HG02973 (cell line): ENCODE results near the gene LCP2.

Source experiments
- ATAC-seq: cut with Tn5 transposase; IDR thresholded peaks from one replicate; pipeline ENCODE4 v1.9.1; 2021; ENCODE audit warnings: moderate library complexity; ENCODE audit not compliant: unreplicated experiment

LCP2 gene

DNA sequence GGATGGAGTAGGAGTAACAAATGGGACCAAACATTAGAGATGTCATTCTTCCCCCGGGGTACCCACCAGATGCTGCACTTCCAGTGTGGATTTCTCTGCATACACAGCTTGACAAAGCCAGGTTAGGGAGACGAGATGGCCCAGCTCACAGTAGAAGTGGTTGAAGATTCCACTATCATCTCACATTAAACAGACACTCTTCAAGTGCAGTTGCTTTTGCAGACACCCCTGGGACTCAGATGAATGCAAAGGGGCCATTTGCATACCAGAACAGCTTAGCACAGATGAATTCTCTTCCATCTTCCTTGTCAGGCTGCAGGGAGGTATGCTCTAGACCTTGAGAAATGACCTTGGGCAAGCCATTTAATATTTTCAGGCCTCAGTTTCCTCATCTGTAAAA is 77.4 kb downstream of the LCP2 start:
- no peak for ATAC-seq

DNA sequence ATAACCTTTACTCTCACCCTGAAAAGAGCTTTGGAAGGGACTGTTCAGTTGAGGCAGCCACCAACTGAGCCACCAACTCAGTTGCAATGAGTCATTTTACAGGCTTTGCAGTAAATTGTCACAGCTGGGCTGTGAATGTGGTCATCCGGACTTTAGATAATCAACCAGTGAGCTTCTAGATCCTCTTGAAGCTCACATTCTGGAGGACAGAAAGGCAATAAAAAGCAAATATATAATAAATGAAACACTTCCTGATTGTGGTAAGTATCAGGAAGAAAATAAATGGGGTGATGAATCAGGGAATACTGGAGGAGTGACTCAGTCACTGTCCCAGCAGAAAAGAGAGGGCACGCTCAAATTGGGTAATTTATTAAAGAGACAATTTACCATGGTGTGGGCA is 78.0 kb downstream of the LCP2 start:
- no peak for ATAC-seq

DNA sequence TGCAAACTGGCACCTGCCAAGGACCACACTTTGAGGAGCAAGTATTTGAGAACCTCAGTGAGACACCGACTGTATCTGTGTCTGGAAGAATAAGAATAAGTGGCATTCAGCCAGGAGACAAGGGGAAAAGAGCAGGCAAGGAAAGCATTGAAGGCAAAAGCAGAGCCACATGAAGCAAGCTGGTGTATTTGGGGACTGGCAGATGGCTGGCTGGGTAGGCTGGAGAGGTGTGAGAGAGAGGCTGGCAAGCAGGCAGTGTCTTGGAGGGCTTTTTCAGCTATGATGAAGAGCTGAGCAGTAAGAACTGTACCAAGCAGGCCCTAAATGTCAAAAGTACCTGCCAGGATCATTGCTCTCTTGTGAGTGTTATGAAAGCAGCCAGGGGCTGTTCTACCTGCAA is 78.9 kb downstream of the LCP2 start:
- no peak for ATAC-seq

- no peak for ATAC-seq
Observed at GRCh38 chr5:170217831-170218230, 79.7 kb downstream of the LCP2 start.

- no peak for ATAC-seq
Observed at GRCh38 chr5:170216257-170216864, 81.2 kb downstream of the LCP2 start.

- ATAC-seq, result no peak
Observed at GRCh38 chr5:170211575-170212334, 85.8 kb downstream of the LCP2 start.

GRCh38 chr5:170206958-170207357 is 90.6 kb downstream of the LCP2 start:
- no peak for ATAC-seq

DNA sequence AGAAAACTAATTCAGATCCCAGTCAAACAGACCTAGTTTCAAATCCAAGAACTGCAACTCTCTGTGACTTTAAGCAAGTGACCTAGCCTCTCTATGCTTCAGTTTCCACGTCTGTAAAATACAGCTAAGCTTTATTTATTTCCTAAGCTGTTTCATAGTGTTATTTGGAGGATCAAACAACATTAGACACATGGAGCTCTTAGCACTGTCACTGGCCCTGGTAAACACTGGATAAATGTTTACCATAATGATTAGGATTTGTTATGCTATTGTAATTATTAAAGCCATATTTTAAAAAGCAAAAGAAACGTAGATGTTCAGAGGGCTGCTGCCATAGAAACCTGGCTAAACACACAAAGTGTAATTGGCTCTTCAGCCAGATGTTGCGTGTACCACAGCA is 91.4 kb downstream of the LCP2 start:
- ATAC-seq, result no peak

DNA sequence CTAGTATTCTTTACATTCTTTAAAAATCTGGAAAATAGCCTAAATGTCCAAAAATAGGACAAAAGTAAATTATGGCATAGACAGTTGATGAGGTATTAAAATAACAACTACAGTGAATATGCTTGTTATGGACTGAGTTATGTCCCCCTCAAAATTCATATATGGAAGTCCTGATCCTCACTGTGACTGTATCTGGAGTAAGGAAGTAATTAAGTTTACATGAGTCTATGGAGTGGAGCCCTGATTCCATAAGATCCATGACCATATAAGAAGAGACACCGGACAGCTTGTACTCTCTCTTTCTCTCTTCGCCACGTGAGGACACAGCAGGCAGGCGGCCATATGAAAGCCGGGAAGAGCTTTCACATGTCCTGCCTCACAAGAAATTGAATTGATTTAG is 93.4 kb downstream of the LCP2 start:
- no peak for ATAC-seq

- ATAC-seq, result no peak
Observed at GRCh38 chr5:170202117-170202516, 95.5 kb downstream of the LCP2 start.

DNA sequence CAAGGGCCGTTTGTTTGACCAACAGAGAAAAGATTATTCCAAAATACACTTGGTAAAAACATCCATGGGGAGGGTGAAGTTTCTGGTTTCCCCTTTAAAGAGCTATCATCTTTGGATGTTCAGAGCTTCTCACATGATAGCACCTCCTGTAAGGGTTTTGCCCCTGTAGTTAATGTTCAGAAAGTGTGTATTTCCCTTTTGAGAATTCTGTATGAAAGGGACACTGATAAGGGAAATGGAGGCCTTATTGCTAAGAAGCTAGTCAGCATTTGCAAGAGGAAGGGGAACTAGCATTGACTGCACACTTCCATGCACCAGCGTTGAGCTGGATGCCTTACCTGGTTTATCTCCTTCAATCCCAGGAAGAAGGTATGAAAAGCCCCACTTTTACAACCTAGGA is 96.3 kb downstream of the LCP2 start:
- ATAC-seq, result no peak

DNA sequence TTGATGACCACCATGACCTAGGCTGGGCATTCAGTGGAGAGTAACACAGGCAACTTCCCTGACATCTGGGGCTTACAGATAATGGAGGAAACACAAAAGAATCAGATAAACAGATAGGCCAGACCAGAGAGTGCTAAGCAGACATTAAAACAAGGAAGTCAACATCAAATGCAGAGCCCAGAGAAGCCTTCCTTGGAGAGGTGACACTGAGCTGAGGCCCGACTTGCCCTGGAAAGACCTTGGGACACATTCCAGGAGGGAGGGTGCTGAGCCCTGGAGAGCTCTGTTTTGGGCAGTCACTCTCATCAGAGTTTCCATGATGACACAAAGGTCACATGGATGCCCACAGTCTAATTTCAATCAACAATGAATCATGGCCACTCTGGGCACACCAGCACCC is 96.7 kb downstream of the LCP2 start:
- no peak for ATAC-seq
